GM12873 (cell line): Measurements from ENCODE around the gene ZNF837.

Experiments used
- TF ChIP-seq, protein P1 (sequence below): IDR thresholded peaks from 2 replicates; pipeline ENCODE4 v1.5.1; 2012; ENCODE audit warnings: low read depth, mild to moderate bottlenecking, moderate library complexity, low read length, control low read depth; ENCODE audit not compliant: insufficient read depth; ENCODE audit errors: missing control alignments

The ZNF837 gene

DNA sequence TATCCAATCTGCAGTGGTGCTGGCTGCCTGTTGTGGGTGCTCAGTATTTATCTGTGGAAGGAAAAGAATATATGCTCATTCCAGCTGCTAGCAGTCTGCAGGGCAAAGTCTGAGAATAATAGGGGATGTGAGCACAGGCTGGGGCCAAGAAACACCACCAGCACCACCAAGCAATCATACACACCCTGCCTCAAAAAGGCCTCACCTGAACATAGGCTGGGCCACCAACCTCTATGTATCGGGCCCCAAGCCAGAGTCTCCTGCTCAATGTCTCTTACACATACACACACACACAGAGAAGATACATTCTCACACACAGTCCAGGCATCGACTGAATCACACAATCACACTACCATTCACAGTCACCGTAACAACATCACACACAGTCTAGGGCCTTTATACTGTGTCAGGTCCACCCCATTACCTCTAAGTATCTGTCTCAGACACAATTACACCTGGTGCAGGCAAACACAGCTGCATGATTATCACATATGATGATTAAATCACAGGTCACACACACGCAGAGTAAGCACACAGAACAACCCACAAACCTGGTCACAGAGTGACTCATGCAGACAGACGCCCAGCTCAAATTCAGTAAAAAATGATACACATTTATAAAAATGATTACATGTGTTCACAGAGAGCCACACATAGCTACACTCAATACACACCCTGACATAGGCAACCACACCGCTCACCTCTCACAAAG is 55.4 kb downstream of the ZNF837 start:
- TF ChIP-seq, protein P1, sequence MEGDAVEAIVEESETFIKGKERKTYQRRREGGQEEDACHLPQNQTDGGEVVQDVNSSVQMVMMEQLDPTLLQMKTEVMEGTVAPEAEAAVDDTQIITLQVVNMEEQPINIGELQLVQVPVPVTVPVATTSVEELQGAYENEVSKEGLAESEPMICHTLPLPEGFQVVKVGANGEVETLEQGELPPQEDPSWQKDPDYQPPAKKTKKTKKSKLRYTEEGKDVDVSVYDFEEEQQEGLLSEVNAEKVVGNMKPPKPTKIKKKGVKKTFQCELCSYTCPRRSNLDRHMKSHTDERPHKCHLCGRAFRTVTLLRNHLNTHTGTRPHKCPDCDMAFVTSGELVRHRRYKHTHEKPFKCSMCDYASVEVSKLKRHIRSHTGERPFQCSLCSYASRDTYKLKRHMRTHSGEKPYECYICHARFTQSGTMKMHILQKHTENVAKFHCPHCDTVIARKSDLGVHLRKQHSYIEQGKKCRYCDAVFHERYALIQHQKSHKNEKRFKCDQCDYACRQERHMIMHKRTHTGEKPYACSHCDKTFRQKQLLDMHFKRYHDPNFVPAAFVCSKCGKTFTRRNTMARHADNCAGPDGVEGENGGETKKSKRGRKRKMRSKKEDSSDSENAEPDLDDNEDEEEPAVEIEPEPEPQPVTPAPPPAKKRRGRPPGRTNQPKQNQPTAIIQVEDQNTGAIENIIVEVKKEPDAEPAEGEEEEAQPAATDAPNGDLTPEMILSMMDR: no peak

DNA sequence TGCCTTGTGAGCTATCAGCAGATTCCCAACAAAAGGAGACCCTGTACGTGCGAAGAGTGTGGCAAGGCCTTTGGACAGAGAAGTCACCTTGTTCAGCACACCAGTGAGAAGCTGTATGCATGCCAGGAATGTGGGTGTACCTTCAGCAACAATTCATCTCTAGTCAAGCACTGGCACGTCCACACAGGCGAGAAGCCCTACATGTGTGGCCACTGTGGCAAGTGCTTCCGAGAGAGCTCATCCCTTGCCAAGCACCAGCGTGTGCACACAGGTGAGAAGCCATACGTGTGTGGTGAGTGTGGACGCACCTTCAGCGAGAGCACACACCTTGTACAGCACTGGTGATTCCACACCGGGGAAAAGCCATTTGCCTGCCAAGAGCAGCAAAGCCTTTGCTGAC is 61.6 kb downstream of the ZNF837 start:
- TF ChIP-seq, protein P1: no peak

DNA sequence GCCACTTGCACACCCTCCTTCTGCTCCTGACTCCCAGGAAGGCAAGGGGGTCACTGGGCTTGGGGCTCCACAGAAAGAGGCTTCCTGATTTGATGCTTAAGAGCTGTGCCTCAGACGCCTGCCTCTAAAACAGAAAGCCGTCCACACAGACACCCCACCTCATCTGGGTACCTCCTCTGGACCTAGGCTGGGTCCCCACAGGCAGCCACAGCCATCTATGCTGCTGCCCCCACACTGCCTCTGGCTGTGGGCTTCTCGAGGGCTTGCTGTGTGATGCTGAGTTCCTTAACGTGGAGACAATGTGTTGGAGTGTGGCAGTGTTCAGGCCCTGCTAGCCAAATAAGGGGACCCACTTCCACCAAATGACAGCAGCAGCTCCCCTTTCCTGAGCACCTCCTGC is 62.5 kb downstream of the ZNF837 start:
- TF ChIP-seq, protein P1: no peak
